IMR-90 (cell line): ENCODE results near the gene GLIS1. TPM values are rescaled to one million over a fixed set of nuclear protein-coding genes. Genes with fewer than 3 reads are reported as not detected.

ENCODE experiments used
- ATAC-seq: fragments of 200-7000 bp; cut with Tn5 transposase; 2 replicates; pipeline ENCODE4 v1.9.1; 2020; ENCODE audit warnings: low read depth, mild to moderate bottlenecking, moderate library complexity
- BruUV-seq: library from RNA; stranded (reverse); fragments of 400-500 nt; replicated peaks from 2 replicates; lab custom pipeline; 2021; lab: Mats Ljungman, UMichigan
- CTCF ChIA-PET: fragments of 300-600 bp; formaldehyde crosslinking; extraction: SDS; loops from one replicate; lab custom pipeline; 2021; ENCODE audit warnings: antibody characterized with exemption; lab: Yijun Ruan, JAX
- POLR2A ChIA-PET: fragments of 300-600 bp; sonication (Branson Sonifier 250); formaldehyde crosslinking; loops from one replicate; lab custom pipeline; 2022; ENCODE audit warnings: antibody characterized with exemption; ENCODE audit not compliant: unreplicated experiment; lab: Charles Lee
- DNase-seq: peaks from one replicate; pipeline ENCODE4 v3.0.0; 2013
- H2AFZ ChIP-seq: replicated peaks from 2 replicates; pipeline ENCODE3; 2013; ENCODE audit warnings: low read length, mild to moderate bottlenecking; ENCODE audit not compliant: poor library complexity
- H2AK5ac ChIP-seq: 2 replicates; pipeline ENCODE4 v1.6.1; 2013; ENCODE audit warnings: low read depth, low read length, inconsistent platforms
- H2AK9ac ChIP-seq: replicated peaks from 2 replicates; pipeline ENCODE3; 2013; ENCODE audit warnings: mild to moderate bottlenecking, low read depth, low read length, moderate library complexity; ENCODE audit not compliant: poor library complexity
- H2BK120ac ChIP-seq: 2 replicates; pipeline ENCODE4 v1.6.1; 2013; ENCODE audit warnings: low read depth, low read length, inconsistent platforms
- H2BK15ac ChIP-seq: 3 replicates; pipeline ENCODE4 v1.6.1; 2013; ENCODE audit warnings: low read depth, low read length, inconsistent platforms
- H2BK20ac ChIP-seq: 2 replicates; pipeline ENCODE4 v1.6.1; 2013; ENCODE audit warnings: low read depth, mild to moderate bottlenecking, inconsistent platforms, low read length, moderate library complexity
- H2BK5ac ChIP-seq: 2 replicates; pipeline ENCODE4 v1.6.1; 2013; ENCODE audit warnings: mild to moderate bottlenecking, low read depth, low read length, inconsistent platforms; ENCODE audit not compliant: poor library complexity, severe bottlenecking
- H3K14ac ChIP-seq: replicated peaks from 2 replicates; pipeline ENCODE4 v1.6.1; 2013; ENCODE audit warnings: low read depth, low read length, inconsistent platforms
- H3K18ac ChIP-seq: 2 replicates; pipeline ENCODE4 v1.6.1; 2013; ENCODE audit warnings: low read depth, low read length, control low read depth
- H3K23ac ChIP-seq: 2 replicates; pipeline ENCODE4 v1.6.1; 2013; ENCODE audit warnings: low read depth, low read length, inconsistent platforms
- H3K27ac ChIP-seq: 2 replicates; pipeline ENCODE4 v1.5.1; 2013; ENCODE audit warnings: mild to moderate bottlenecking, control low read depth, low read length; ENCODE audit not compliant: insufficient read depth
- H3K27me3 ChIP-seq: 2 replicates; pipeline ENCODE4 v1.6.1; 2013; ENCODE audit warnings: low read length; ENCODE audit not compliant: control insufficient read depth, insufficient read depth
- H3K36me3 ChIP-seq: 2 replicates; pipeline ENCODE4 v1.6.1; 2013; ENCODE audit warnings: low read length, mixed read lengths; ENCODE audit not compliant: control insufficient read depth, insufficient read depth
- H3K4ac ChIP-seq: 2 replicates; pipeline ENCODE4 v1.6.1; 2013; ENCODE audit warnings: low read depth, low read length, inconsistent platforms
- H3K4me1 ChIP-seq: 2 replicates; pipeline ENCODE4 v1.6.1; 2013; ENCODE audit warnings: low read length, mixed read lengths; ENCODE audit not compliant: control insufficient read depth, insufficient read depth
- H3K4me2 ChIP-seq: 2 replicates; pipeline ENCODE4 v1.6.1; 2013; ENCODE audit warnings: low read depth, mild to moderate bottlenecking, control low read depth, low read length, moderate library complexity
- H3K4me3 ChIP-seq: 2 replicates; pipeline ENCODE4 v1.5.1; 2013; ENCODE audit warnings: low read depth, mild to moderate bottlenecking, control low read depth, low read length, moderate library complexity; ENCODE audit not compliant: insufficient read depth
- H3K56ac ChIP-seq: 2 replicates; pipeline ENCODE4 v1.6.1; 2013; ENCODE audit warnings: low read length, inconsistent platforms; ENCODE audit not compliant: insufficient read depth; ENCODE audit errors: extremely low read depth
- H3K79me1 ChIP-seq, 2 experiments: 2 replicates each; pipeline ENCODE4 v1.6.1; 2013; ENCODE audit warnings: low read length in 2 of 2, inconsistent platforms in 1 of 2, low read depth in 1 of 2
- H3K9ac ChIP-seq: 2 replicates; pipeline ENCODE4 v1.6.1; 2013; ENCODE audit warnings: low read depth, low read length, control low read depth
- H3K9me1 ChIP-seq: 2 replicates; pipeline ENCODE4 v1.6.1; 2013; ENCODE audit warnings: low read length, inconsistent platforms; ENCODE audit not compliant: insufficient read depth
- H3K9me3 ChIP-seq: 2 replicates; pipeline ENCODE4 v1.6.1; 2013; ENCODE audit warnings: low read length; ENCODE audit not compliant: control insufficient read depth, insufficient read depth
- H4K20me1 ChIP-seq: 2 replicates; pipeline ENCODE4 v1.6.1; 2013; ENCODE audit warnings: low read length, inconsistent platforms; ENCODE audit not compliant: insufficient read depth
- H4K5ac ChIP-seq: 2 replicates; pipeline ENCODE4 v1.6.1; 2013; ENCODE audit warnings: mild to moderate bottlenecking, low read depth, low read length, control low read depth
- H4K8ac ChIP-seq, 2 experiments: 2 replicates each; pipeline ENCODE4 v1.6.1; 2013; ENCODE audit warnings: low read depth in 2 of 2, low read length in 2 of 2, control low read depth in 1 of 2, inconsistent platforms in 1 of 2
- H4K91ac ChIP-seq: 2 replicates; pipeline ENCODE4 v1.6.1; 2013; ENCODE audit warnings: low read depth, low read length, inconsistent platforms; ENCODE audit not compliant: insufficient read depth
- BHLHE40 ChIP-seq: fragments of 150-350 bp; IDR thresholded peaks from 2 replicates; pipeline ENCODE4 v1.6.1; 2016; ENCODE audit warnings: mild to moderate bottlenecking, low read depth, low read length
- CEBPB ChIP-seq: IDR thresholded peaks from 2 replicates; pipeline ENCODE4 v1.6.1; 2012; ENCODE audit warnings: low read depth, low read length, improper control_type of control experiment
- CHD1 ChIP-seq: IDR thresholded peaks from 2 replicates; pipeline ENCODE4 v1.6.1; 2012; ENCODE audit warnings: low read depth, low read length, improper control_type of control experiment
- CTCF ChIP-seq: conservative IDR thresholded peaks from 2 replicates; pipeline ENCODE4 v1.5.1; 2012; ENCODE audit warnings: mild to moderate bottlenecking, low read depth, low read length, improper control_type of control experiment
- ELK1 ChIP-seq: fragments of 150-350 bp; IDR thresholded peaks from 2 replicates; pipeline ENCODE4 v1.6.1; 2016; ENCODE audit warnings: low read depth, mild to moderate bottlenecking, low read length, moderate library complexity, borderline replicate concordance
- MAFK ChIP-seq: IDR thresholded peaks from 2 replicates; pipeline ENCODE4 v1.6.1; 2012; ENCODE audit warnings: low read depth, low read length, improper control_type of control experiment
- NFE2L2 ChIP-seq: fragments of 150-350 bp; IDR thresholded peaks from 2 replicates; pipeline ENCODE4 v1.6.1; 2016; ENCODE audit warnings: low read depth, mild to moderate bottlenecking, low read length
- RAD21 ChIP-seq: IDR thresholded peaks from 2 replicates; pipeline ENCODE4 v1.6.1; 2012; ENCODE audit warnings: low read length, improper control_type of control experiment
- RCOR1 ChIP-seq: IDR thresholded peaks from 2 replicates; pipeline ENCODE4 v1.6.1; 2012; ENCODE audit warnings: mild to moderate bottlenecking, low read length, improper control_type of control experiment; ENCODE audit not compliant: insufficient replicate concordance
- RFX5 ChIP-seq: IDR thresholded peaks from 2 replicates; pipeline ENCODE4 v1.8.0; 2012; ENCODE audit warnings: low read depth, mild to moderate bottlenecking, low read length, moderate library complexity
- SMC3 ChIP-seq: fragments of 150-350 bp; IDR thresholded peaks from 2 replicates; pipeline ENCODE4 v1.6.1; 2016; ENCODE audit warnings: low read depth, mild to moderate bottlenecking, antibody characterized with exemption, low read length, moderate library complexity
- USF2 ChIP-seq: fragments of 150-350 bp; IDR thresholded peaks from 2 replicates; pipeline ENCODE4 v1.6.1; 2017; ENCODE audit warnings: mild to moderate bottlenecking, antibody characterized with exemption, low read length, low read depth
- WGBS, 2 experiments: methylation state at CpG; one replicate each; pipeline versions ENCODE4 v1.1.5 to v1.1.7; 2013; ENCODE audit warnings: missing lambda C conversion rate in 2 of 2; ENCODE audit not compliant: insufficient read length in 1 of 2; ENCODE audit errors: extremely low coverage in 2 of 2; 5-methylcytosine and 5-hydroxymethylcytosine counted together
- dilution Hi-C: fragments of 300-500 bp; cut with HindIII; formaldehyde crosslinking; loops from one replicate; pipeline ENCODE4 v1.14.3; 2018; ENCODE audit warnings: low sequenced_read_pairs; ENCODE audit not compliant: unreplicated experiment
- in situ Hi-C: fragments of 300-500 bp; cut with MboI; formaldehyde crosslinking; loops from 3 replicates; pipeline ENCODE4 v1.14.3; 2019; ENCODE audit warnings: low sequenced_read_pairs, inconsistent platforms, mixed read lengths
- intact Hi-C: fragments of 100-400 bp; cut with micrococcal nuclease; formaldehyde crosslinking; loops from 2 replicates; pipeline ENCODE4 v1.10.0; 2022
- polyA plus RNA-seq, 3 experiments: library from polyadenylated mRNA; depleted of rRNA; stranded (reverse); fragments of >200 nt; gene quantifications; 2 replicates each; pipeline ENCODE4 v1.2.3, GENCODE V29; 2012; ENCODE audit warnings: low replicate concordance in 1 of 3
- total RNA-seq: library from RNA; depleted of rRNA; stranded (reverse); fragments of >200 nt; gene quantifications from 2 replicates; pipeline ENCODE4 v1.2.3, GENCODE V29; 2012

GLIS1 gene
- total and polyA plus RNA-seq, 2 of the 4 experiments (the other 2 are of a cell fraction), result 0.18 to 2.3 TPM

- H3K36me3 ChIP-seq, result no peaks in the 10 kb centered on the region; the same call in none of the 2 replicates
- CTCF ChIA-PET, result no interaction called here
- no peak for TF ChIP-seq RAD21
- TF ChIP-seq ELK1, result no peak
- no peak for TF ChIP-seq BHLHE40
- TF ChIP-seq CTCF, result no peak
- no peak for TF ChIP-seq SMC3
- no peak for TF ChIP-seq USF2
- no peak for TF ChIP-seq RFX5
- no peak for TF ChIP-seq CEBPB
- no peak for TF ChIP-seq CHD1
- no peak for TF ChIP-seq RCOR1
- TF ChIP-seq NFE2L2, result no peak
- TF ChIP-seq MAFK, result no peak
Observed at GRCh38 chr1:53702341-53702740, 36.6 kb downstream of the GLIS1 start.

More at GRCh38 chr1:53702341-53702740, 36.6 kb downstream of the GLIS1 start:
- dilution Hi-C loops, result no loop called here
- no peak for ATAC-seq
- no peaks in the 10 kb centered on the region for H3K9me3 ChIP-seq
- no peak overlapping the region for H2BK120ac ChIP-seq
- H4K5ac ChIP-seq, result no peak overlapping the region
- peak overlapping the region; percentile 68 for H2AK9ac ChIP-seq
- POLR2A ChIA-PET, result interaction anchor here (0.6 kb wide), 1 partner anchor 54 kb away, joined by 6 read pairs; no protein-coding TSS in a partner anchor
- no peak overlapping the region for H3K9ac ChIP-seq
- H3K56ac ChIP-seq, result no peak overlapping the region
- no peak overlapping the region for H3K18ac ChIP-seq
- H2AFZ ChIP-seq, result no peak overlapping the region
- H2BK15ac ChIP-seq, result no peak overlapping the region
- H3K14ac ChIP-seq, result no peak overlapping the region
- H3K4ac ChIP-seq, result no peak overlapping the region
- intact Hi-C loops, result no loop called here
- no peak overlapping the region for H2AK5ac ChIP-seq
- H2BK5ac ChIP-seq, result no peak overlapping the region
- no peak overlapping the region for H3K23ac ChIP-seq
- no peaks in the 10 kb centered on the region for H3K9me1 ChIP-seq
- peaks cover 21% of the 10 kb centered on the region for H4K20me1 ChIP-seq
- no peak for DNase-seq
- in situ Hi-C loops, result no loop called here
- peaks cover 2% of the 10 kb centered on the region; the same call in 1 of the 2 replicates for H3K4me1 ChIP-seq
- H3K79me1 ChIP-seq, result peaks cover 0 to 4% of the 10 kb centered on the region in 2 experiments; a peak in 3 of 4 replicates
- no peak overlapping the region for H4K8ac ChIP-seq
- no peak overlapping the region for H3K4me3 ChIP-seq
- no peak overlapping the region for H3K27ac ChIP-seq
- peaks cover 7% of the 10 kb centered on the region for H3K27me3 ChIP-seq
- no peak overlapping the region for H4K91ac ChIP-seq
- no TSS peak for BruUV-seq
- H2BK20ac ChIP-seq, result no peak overlapping the region
- 60% methylated on average over 1 of the region's 8 CpGs; no CpG with 5 or more reads in 1 of the 2 experiments for WGBS, 2 experiments
- no peak overlapping the region for H3K4me2 ChIP-seq
